GM21737 (cell line): Measurements from ENCODE around the gene ANKH.
"Not testable (repeated sequence)": the region's sequence is repeated elsewhere in the genome, so short reads cannot be mapped to it uniquely, and the experiment has no call there.

Experiments
- ATAC-seq: cut with Tn5 transposase; IDR thresholded peaks from one replicate; pipeline ENCODE4 v1.9.1; 2021; ENCODE audit warnings: mild to moderate bottlenecking, moderate library complexity; ENCODE audit not compliant: unreplicated experiment

The ANKH gene

DNA sequence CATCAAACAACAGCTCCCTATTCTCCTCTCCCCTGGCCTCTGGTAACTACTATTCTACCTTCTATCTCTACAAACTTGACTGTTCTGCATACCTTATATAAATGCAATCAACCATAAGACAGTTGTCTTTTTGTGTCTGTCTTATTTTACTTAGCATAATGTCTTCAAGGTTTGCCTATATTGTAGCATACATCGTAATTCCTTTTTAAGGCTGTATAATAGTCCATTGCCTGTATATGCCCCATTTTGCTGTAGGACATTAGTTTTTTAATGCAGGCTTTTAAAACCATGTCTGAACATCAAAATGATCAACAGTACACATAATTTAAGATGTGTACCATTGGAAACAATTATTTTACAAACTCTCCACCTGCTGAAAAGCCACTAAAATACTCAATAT lies 12.4 kb downstream of the ANKH start:
- no peak for ATAC-seq

DNA sequence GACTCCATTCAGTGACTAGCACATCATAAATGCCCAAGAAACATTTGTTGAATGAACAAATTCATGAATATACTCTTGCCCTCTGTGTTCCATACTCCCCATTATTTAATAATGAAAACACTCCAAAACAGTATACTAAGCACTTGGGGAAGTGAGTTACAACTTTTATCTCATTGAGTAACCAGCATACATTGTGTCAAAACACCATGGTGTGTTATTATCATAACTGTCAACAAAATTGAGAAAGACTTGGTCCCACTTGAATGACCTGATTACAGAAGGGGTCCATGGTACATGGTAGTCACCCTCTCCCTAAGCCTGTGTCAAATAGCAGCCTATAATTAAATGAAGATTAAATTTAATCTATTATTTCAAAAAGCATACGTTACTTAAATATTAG lies 16.2 kb downstream of the ANKH start:
- no peak for ATAC-seq

DNA sequence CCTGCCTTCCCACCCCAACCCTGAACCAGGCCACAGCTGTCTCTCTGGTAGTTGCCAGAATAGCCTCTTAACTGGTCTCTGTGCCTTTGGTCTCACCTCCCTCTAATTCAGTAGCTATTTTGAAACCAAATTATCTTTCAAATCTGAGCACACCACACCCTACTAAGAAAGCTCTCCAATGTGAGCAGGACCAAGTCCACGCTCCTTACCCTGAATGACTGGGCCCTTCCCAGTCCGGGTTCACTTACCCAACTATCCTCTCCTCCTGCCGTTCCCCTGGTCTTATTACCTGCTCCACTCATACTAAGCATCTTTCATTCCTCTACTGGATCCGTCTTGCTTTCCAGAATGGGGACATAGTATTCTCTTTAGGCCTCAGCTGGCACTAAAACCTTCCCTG lies 16.8 kb downstream of the ANKH start:
- no peak for ATAC-seq

DNA sequence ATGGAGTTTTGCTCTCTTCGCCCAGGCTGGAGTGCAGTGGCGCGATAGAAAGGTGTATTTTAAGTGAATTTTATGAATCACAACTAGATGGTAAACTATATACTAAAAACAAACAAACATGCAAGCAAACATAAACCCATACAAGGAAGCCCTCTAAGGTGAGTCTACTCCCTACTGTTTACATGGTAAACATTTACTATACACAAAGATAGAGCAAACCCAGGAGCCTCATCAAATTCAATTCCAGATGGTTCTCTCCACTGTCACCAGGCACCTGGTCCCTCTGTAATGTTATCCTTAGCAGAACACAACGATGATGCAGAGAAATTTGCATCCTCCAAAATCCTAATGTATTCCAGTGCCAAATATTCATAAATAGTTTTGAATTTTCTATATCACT lies 17.9 kb downstream of the ANKH start:
- ATAC-seq = no peak

DNA sequence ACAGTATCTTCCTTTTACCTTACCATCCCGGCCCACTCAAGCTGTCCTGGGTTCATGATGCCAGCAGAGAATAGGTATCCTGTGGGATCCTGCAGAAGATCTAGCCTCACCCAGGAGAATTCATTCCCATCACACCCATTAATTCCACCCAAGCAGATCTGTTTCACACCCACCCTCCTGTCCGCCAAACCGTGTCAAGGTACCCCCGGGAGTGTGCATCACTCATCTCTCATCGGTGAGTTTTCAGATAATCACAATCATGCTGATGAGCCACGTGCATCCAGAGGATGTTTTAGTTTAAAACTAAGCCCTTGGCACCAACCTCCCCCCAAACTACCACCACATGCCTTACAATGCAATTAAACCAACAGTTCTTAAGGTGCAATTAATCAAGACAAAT lies 18.8 kb downstream of the ANKH start:
- no peak for ATAC-seq

DNA sequence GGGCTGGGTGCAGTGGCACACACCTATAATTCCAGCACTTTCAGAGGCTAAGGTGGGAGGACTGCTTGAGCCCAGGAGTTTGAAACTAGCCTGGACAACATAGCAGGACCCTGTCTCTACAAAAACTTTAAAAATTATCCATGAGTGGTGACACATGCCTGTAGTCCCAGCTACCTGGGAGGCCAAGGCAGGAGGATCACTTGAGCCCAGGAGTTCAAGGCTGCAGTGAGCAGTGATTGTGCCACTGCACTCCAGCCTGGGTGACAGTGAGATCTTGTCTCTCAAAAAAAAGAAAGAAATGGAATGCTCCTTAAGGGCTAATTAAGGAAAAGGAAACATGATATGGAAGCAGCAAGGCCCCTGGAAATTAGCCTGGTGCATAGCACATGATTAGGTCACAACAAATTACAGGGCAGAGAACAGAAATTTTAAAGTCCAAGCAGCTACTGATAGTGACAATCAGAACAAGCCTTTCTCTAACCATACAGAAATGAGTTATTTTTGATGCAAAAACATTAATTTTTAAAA lies 19.5 kb downstream of the ANKH start:
- ATAC-seq = no peak

DNA sequence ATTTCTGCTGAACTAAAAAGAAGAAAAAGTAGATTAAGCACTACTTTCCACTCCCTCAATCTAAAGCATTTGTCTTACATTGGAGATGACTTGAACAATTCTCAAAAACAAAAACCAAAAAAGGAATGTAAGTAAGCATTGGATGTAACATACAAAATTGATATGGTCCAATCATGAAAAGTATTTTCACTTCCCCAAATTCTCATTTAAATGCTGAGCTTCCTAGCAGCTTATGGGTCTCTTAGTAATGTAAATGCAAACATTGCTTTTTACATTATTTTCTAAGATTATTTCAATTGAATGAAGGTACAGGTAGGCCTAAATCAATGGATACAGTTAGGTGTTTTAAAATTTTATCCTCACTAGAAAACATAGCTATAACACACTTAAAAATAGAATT lies 20.0 kb downstream of the ANKH start:
- no peak for ATAC-seq

DNA sequence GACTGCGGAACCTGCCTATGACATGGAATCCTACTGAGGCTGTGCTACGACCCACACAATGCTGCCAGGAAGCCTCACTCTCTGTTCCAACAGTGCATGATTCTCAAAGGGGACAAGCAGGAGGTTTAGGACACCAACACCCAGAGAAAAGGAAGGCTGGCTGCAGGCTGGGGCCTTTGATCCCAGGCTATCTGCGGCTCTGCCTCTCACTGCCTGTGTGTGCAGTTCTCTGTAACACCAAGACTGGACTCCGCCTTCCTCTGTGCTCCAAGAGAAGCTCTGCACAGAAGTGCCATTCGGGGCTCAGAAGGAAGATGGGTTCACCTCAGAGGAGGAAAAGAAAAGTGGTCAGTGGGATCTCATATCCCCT lies 20.5 kb downstream of the ANKH start:
- ATAC-seq = no peak

DNA sequence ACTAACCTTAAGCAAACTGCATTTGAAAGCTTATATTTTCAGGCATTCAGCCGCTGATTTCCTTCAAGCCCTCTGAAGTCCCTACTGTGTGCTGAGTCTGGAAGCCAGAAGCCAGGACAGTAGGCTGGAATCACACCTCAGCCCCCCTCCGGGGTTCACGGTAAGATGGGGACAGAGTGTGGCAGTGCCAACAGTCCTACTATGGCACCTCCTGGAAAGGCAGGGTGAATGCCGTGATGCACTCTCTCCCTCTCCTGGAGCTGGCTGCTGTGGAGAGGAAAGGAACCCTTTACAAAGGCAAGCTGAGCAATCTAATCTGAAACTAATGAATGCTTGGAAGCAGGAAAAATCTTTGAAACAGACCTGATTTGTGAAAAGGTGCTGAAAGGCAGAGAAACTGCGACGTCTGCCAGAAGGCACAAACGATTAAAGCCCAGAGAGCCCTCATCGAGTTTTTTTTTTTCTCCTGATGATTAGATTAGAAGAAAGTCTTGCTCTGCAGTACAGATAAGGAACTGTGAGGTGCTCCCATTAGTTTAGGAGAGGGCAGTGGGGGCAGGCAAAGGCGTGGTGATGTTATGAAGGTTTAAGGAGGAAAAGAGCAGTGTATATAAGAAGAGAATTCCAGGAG lies 21.0 kb downstream of the ANKH start:
- no peak for ATAC-seq

DNA sequence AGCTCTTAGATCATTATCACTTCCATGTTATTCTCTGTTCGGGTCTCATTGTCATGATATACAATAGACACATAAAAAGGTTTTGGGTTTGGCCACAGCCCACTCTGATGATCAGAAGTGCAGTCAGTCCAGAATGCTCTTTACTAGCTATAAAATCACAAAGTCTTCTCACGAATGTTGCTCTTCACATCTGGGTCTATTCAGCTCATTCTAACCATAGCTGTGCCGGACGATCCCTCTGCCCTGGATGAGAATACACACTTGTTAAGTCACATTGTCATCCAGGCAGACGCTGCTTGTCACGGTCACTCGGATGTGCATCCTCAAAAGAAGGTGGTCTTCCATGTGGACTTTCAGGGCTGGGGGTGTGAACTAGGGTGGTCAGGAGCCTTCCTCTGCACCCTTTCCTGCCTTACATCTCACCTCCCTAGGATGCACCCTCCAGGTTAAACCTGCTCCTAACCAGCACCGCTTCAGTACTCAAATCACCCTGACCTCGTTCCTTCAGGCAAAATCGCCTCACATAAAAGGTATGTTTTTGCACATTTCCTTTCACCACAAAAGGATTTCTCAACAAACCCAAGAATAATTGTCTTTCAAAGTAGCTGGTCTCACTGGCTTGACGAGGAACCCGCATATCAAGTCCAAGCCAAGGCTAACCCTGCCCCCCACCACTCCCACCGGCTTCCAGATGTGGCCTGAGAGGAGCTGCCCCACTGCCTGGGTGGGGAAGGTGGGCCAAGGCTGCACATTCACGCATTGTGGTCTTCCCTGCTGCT lies 21.9 kb downstream of the ANKH start:
- ATAC-seq = no peak

DNA sequence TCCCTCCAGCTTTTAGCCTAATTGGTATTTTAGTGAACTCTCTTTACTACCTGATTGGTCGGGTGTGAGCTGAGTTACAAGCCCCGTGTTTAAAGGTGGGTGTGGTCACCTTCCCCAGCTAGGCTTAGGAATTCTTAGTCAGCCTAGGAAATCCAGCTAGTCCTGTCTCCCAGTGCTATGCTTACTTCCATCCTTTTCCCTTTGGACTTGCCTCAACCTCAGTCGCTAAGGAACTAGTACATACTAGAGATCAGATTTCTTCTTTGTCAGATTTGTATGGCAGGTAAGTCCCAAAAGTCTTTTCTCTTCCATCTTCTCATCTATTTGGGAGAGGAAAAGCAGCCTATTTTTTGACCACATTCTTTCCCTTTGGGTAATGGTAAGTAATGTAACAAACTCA lies 22.6 kb downstream of the ANKH start:
- not testable (repeated sequence) for ATAC-seq

DNA sequence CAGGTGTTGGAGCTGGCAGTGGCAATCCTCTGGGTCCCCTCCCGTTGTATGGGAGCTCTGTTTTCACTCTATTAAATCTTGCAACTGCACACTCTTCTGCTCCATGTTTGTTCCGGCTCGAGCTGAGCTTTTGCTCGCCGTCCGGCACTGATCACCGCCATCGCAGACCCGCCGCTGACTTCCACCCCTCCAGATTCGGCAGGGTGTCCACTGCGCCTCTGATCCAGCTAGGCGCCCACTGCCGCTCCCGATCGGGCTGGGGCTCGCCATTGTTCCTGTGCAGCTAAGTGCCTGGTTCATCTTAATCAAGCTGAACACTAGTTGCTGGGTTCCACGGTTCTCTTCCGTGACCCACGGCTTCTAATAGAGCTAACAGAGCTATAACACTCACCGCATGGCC lies 23.2 kb downstream of the ANKH start:
- no peak for ATAC-seq

DNA sequence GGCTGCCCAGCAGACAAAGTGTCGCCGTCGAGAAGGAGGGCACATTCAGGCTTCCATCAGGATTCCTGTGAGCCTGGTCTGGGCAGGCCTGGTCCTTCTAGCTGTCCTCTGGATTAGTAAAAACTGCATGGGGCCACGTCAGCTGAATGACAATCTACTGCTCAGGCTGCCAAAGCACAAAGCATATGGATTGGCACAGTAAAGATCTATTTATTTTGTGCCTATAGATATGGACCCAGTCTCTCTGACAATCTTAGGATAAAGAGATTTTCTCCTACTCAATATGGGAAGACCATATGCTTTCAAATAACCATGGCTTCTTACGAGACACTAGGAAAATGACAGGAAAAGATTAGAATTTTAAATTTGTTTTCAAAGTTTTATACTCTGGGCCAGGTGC lies 24.1 kb downstream of the ANKH start:
- ATAC-seq = no peak

DNA sequence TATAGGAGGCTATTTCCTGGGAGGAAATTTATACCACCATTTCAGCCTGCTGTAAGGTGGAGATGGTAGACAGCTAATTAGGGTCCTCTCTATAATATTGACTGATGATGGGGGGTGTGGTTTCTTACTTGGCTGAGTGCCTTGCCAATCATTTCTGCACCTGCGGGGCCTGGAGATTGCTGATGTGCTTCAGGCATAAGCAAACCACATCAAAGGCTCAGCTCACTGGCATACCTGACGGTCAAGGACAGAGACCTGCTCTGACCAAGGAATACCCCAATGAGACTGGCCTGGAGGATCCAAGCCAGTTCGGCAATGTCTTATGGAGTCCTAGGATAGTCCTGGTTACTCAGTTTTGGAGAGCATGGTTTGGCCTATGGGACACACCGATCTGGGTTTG lies 29.5 kb downstream of the ANKH start:
- ATAC-seq = no peak

DNA sequence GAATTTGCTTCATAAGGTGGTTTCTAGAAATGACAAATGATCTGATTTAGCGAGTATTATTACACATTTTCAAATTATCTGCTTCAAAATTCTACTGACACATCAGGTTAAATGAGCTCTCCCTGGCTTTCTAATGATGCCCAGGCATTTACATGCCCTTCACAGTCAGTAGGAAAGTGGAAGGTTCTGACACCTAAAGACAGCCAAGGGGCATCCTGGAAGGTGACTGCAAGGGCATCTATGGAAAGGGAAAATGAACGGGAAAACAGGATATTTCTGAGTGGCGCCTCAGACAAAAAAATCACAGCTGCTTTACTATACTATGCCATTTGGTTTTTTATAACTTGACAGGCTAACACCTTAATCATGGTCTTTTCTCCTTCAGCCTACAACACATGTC lies 31.0 kb downstream of the ANKH start:
- no peak for ATAC-seq

DNA sequence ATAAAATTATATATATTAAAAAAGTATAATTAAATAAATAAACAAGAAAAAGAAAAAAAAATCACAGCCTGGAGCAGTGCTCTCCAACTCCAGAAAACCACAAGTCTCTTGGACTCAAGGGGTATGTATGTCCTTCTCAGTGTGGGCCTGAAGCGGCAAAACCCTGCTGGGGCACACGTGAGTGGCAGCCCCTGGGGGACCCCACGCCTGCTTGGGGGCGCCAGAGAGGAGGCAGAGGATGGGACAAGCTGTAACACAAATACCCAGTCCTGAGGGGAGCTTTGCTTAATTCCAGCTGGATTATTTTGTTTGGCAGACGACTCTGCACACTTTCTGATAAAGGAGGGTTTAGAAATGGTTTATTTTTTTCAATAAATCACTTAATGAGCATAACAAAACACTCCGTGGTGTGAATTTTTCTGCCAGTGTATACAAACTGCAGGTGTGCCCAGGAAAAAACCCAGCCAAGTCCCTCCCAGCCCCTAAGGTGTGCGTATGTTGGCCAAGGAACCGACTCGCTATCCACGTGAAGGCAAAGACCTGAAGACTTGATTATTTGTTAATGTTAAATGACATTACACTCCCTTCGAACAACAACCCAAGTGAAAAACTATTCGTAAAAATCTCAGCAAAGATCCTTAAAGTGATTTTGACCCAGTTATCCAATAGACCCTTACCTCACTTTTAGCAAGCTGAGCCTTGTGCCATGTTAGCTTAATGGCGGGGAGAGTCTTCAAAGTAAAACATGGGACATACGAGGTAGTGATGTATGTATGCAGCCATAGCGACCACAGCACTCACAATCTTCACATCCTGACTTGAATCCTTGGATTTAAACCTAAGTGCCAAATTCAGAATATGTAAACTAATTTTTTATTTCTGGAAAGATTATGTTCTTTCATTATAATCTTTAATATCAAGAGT lies 32.9 kb downstream of the ANKH start:
- no peak for ATAC-seq

DNA sequence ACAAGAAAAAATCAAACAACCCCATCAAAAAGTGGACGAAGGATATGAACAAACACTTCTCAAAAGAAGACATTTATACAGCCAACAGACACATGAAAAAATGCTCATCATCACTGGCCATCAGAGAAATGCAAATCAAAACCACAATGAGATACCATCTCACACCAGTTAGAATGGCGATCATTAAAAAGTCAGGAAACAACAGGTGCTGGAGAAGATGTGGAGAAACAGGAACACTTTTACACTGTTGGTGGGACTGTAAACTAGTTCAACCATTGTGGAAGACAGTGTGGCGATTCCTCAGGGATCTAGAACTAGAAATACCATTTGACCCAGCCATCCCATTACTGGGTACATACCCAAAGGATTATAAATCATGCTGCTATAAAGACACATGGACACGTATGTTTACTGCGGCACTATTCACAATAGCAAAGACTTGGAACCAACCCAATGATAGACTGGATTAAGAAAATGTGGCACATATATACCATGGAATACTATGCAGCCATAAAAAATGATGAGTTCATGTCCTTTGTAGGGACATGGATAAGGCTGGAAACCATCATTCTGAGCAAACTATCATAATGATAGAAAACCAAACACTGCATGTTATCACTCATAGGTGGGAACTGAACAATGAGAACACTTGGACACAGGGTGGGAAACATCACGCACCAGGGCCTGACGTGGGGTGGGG lies 34.0 kb downstream of the ANKH start:
- ATAC-seq = not testable (repeated sequence)

DNA sequence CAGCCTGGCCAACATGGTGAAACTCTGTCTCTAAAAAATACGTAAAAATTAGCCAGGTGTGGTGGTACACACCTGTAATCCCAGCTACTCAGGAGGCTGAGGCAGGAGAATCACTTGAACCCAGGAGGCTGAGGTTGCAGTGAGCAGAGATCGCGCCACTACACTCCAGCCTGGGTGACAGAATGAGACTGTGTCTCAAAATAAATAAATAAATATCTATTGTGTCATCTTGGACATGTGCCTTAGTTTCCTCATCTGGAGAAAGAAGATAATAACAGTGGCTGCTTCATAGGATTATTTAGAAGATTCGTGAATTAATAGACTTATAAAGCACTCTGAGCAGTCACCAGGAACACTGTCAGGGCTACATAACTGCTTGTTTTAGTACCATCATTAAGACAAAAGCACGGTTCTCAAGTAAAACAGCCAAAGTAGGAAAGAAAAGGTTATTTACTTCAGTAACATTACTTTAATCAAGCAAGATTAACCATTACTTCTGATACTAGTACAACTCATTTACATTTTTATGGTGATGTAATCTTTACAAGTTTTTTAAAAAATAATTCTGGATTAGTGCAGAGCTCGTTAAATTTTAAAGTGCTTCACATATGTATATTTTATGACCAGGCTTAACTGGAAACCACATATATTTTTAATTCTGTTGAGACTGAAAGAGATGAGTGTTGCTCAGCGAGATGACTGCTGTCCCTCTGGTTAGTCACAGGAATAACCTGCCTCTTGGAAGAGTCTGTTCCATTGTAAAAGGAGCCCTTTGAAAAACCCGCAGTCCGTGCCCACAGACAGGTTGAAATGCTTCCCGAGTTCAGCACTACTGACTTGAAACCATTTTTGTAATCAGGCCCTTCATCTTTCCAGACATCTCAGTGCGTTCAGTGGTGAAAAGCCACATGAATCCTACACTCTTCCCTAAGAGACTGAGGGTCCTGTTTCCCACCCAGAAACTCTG lies 36.7 kb downstream of the ANKH start:
- ATAC-seq = no peak

DNA sequence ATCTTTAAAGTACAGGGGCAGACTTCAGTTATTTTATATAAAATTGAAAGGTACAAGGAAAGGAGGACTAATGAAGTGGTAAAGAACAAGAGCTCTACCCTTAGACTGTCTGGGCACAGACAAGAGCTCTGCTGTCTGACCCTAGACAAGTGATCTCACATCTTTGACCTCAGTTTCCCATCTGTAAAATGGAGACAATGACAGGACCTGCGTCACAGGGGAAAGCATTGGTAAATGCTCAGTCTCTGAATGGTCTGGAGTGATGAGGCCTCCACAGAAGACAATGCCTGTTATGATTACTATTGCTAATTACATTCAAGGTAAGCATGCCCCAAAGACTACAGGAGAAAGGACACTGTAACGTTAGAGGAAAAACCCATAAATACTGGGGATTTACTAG lies 37.5 kb downstream of the ANKH start:
- ATAC-seq = no peak

DNA sequence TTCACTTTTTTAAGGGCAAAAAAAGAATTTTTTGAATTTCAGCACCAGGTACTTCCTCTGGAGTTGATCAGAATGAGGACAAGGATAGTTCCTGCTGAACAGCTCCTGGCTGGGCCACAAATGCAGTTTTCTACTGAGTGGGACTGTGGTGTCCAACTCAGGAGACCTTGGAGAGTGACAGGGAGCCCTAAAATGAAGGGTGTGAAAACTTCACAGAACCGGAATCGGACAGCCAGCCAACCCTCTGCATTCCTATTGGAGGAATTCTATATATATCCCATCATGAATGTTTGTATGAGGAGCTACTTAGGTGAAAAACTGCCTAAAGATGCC lies 40.6 kb downstream of the ANKH start:
- no peak for ATAC-seq
